HepG2 (cell line): ENCODE results near the gene PDIK1L.

ENCODE experiments used
- KAT2B ChIP-seq: fragments of 150-350 bp; IDR thresholded peaks from 2 replicates; pipeline ENCODE4 v1.6.1; 2014; ENCODE audit warnings: low read depth, low read length, borderline replicate concordance
- NR2C2 ChIP-seq: sonication (generic); formaldehyde crosslinking; IDR thresholded peaks from 2 replicates; pipeline ENCODE4 v1.4.0; 2020; ENCODE audit warnings: missing genetic modification reagents, mild to moderate bottlenecking, moderate library complexity, borderline replicate concordance
- POGZ ChIP-seq: sonication (generic); formaldehyde crosslinking; IDR thresholded peaks from 2 replicates; pipeline ENCODE4 v1.4.0; 2020; ENCODE audit warnings: mild to moderate bottlenecking, missing genetic modification reagents
- TF ChIP-seq, protein P1 (sequence below), 2 experiments: IDR thresholded peaks; 2 replicates each; pipeline ENCODE4 v1.6.1; 2011 to 2012; ENCODE audit warnings: low read length in 2 of 2, borderline replicate concordance in 1 of 2, low read depth in 1 of 2, mild to moderate bottlenecking in 1 of 2, moderate library complexity in 1 of 2

- TF ChIP-seq KAT2B (no peak), POGZ (CRISPR knock-in tag) (no peak), NR2C2 (CRISPR knock-in tag) (no peak)
- TF ChIP-seq, protein P1, sequence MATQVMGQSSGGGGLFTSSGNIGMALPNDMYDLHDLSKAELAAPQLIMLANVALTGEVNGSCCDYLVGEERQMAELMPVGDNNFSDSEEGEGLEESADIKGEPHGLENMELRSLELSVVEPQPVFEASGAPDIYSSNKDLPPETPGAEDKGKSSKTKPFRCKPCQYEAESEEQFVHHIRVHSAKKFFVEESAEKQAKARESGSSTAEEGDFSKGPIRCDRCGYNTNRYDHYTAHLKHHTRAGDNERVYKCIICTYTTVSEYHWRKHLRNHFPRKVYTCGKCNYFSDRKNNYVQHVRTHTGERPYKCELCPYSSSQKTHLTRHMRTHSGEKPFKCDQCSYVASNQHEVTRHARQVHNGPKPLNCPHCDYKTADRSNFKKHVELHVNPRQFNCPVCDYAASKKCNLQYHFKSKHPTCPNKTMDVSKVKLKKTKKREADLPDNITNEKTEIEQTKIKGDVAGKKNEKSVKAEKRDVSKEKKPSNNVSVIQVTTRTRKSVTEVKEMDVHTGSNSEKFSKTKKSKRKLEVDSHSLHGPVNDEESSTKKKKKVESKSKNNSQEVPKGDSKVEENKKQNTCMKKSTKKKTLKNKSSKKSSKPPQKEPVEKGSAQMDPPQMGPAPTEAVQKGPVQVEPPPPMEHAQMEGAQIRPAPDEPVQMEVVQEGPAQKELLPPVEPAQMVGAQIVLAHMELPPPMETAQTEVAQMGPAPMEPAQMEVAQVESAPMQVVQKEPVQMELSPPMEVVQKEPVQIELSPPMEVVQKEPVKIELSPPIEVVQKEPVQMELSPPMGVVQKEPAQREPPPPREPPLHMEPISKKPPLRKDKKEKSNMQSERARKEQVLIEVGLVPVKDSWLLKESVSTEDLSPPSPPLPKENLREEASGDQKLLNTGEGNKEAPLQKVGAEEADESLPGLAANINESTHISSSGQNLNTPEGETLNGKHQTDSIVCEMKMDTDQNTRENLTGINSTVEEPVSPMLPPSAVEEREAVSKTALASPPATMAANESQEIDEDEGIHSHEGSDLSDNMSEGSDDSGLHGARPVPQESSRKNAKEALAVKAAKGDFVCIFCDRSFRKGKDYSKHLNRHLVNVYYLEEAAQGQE (IDR thresholded peaks at IDR 0.05; ENCODE audit: borderline replicate concordance in 1 of 2, low read depth in 1 of 2, low read length in 2 of 2), result no peak
Measured at GRCh38 chr1:26078286-26079177, 33.1 kb upstream of the PDIK1L start.
